22Rv1 (cell line): Measurements from ENCODE around the gene PPP1R37.

Experiments
- CTCF ChIP-seq: fragments of 450-650 bp; IDR thresholded peaks from 2 replicates; pipeline ENCODE4 v1.5.1; 2017; ENCODE audit warnings: mild to moderate bottlenecking
- ZFX ChIP-seq: fragments of 450-650 bp; IDR thresholded peaks from 2 replicates; pipeline ENCODE4 v1.6.1; 2017; ENCODE audit warnings: antibody characterized with exemption, borderline replicate concordance

- peak; percentile 85 for TF ChIP-seq CTCF
- TF ChIP-seq ZFX = no peak
Observed at GRCh38 chr19:45187421-45188100, 94.6 kb downstream of the PPP1R37 start.
